Measurements from ENCODE around the gene LCMT1.
"Not testable (repeated sequence)": the region's sequence is repeated elsewhere in the genome, so short reads cannot be mapped to it uniquely, and the experiment has no call there.

LCMT1 gene

GRCh38 chr16:25140459-25140858 lies 28.9 kb downstream of the LCMT1 start:
- Mint-ChIP-seq H3K4me1 (ENCODE audit: low read depth) (no peaks in the 10 kb centered on the region), H3K4me3 (no peak overlapping the region), H3K36me3 (ENCODE audit: low read depth) (peaks cover 93% of the 10 kb centered on the region), H3K27ac (no peak overlapping the region), H3K9me3 (no peaks in the 10 kb centered on the region), H3K27me3 (no peaks in the 10 kb centered on the region)
- intact Hi-C loops (cut with micrococcal nuclease) = no loop called here

- H3K27me3 Mint-ChIP-seq = no peaks in the 10 kb centered on the region
- no peaks in the 10 kb centered on the region for H3K9me3 Mint-ChIP-seq
- intact Hi-C loops (cut with micrococcal nuclease) = no loop called here
- no peaks in the 10 kb centered on the region for H3K4me1 Mint-ChIP-seq (ENCODE audit: low read depth)
- no peak overlapping the region for H3K27ac Mint-ChIP-seq
- H3K36me3 Mint-ChIP-seq (ENCODE audit: low read depth) = peaks cover 93% of the 10 kb centered on the region
- no peak overlapping the region for H3K4me3 Mint-ChIP-seq
These were observed 30.1 kb downstream of the LCMT1 start for GRCh38 chr16:25141648-25142047.

- Mint-ChIP-seq H3K4me1 (ENCODE audit: low read depth) (no peaks in the 10 kb centered on the region), H3K9me3 (no peaks in the 10 kb centered on the region), H3K27me3 (no peaks in the 10 kb centered on the region), H3K4me3 (no peak overlapping the region), H3K36me3 (ENCODE audit: low read depth) (peaks cover 91% of the 10 kb centered on the region), H3K27ac (no peak overlapping the region)
- intact Hi-C loops (cut with micrococcal nuclease) = no loop called here
These were observed 32.4 kb downstream of the LCMT1 start for GRCh38 chr16:25143928-25144327.

- no peaks in the 10 kb centered on the region for H3K4me1 Mint-ChIP-seq (ENCODE audit: low read depth)
- H3K27ac Mint-ChIP-seq = no peak overlapping the region
- H3K4me3 Mint-ChIP-seq = no peak overlapping the region
- peaks cover 78% of the 10 kb centered on the region for H3K36me3 Mint-ChIP-seq (ENCODE audit: low read depth)
- no peaks in the 10 kb centered on the region for H3K9me3 Mint-ChIP-seq
- no peaks in the 10 kb centered on the region for H3K27me3 Mint-ChIP-seq
- intact Hi-C loops (cut with micrococcal nuclease) = no loop called here
These were observed 37.1 kb downstream of the LCMT1 start for GRCh38 chr16:25148568-25149215.

GRCh38 chr16:25151996-25152395 lies 40.5 kb downstream of the LCMT1 start:
- intact Hi-C loops (cut with micrococcal nuclease) = no loop called here
- Mint-ChIP-seq H3K4me3 (no peak overlapping the region), H3K9me3 (no peaks in the 10 kb centered on the region), H3K27ac (no peak overlapping the region), H3K27me3 (no peaks in the 10 kb centered on the region), H3K36me3 (ENCODE audit: low read depth) (peaks cover 77% of the 10 kb centered on the region), H3K4me1 (ENCODE audit: low read depth) (no peaks in the 10 kb centered on the region)

GRCh38 chr16:25155553-25156460 lies 44.3 kb downstream of the LCMT1 start:
- Mint-ChIP-seq H3K4me1 (ENCODE audit: low read depth) (no peaks in the 10 kb centered on the region), H3K9me3 (no peaks in the 10 kb centered on the region), H3K4me3 (no peak overlapping the region), H3K36me3 (ENCODE audit: low read depth) (peaks cover 89% of the 10 kb centered on the region), H3K27me3 (no peaks in the 10 kb centered on the region), H3K27ac (peak overlapping the region; percentile 1)
- intact Hi-C loops (cut with micrococcal nuclease) = no loop called here

GRCh38 chr16:25157271-25157875 lies 45.8 kb downstream of the LCMT1 start:
- no peaks in the 10 kb centered on the region for H3K27me3 Mint-ChIP-seq
- no peak overlapping the region for H3K27ac Mint-ChIP-seq
- intact Hi-C loops (cut with micrococcal nuclease) = no loop called here
- no peaks in the 10 kb centered on the region for H3K4me1 Mint-ChIP-seq (ENCODE audit: low read depth)
- H3K4me3 Mint-ChIP-seq = no peak overlapping the region
- H3K9me3 Mint-ChIP-seq = no peaks in the 10 kb centered on the region
- peaks cover 89% of the 10 kb centered on the region for H3K36me3 Mint-ChIP-seq (ENCODE audit: low read depth)

- Mint-ChIP-seq H3K4me3 (no peak overlapping the region), H3K4me1 (ENCODE audit: low read depth) (no peaks in the 10 kb centered on the region), H3K9me3 (no peaks in the 10 kb centered on the region), H3K27ac (no peak overlapping the region), H3K27me3 (no peaks in the 10 kb centered on the region), H3K36me3 (ENCODE audit: low read depth) (peaks cover 89% of the 10 kb centered on the region)
- intact Hi-C loops (cut with micrococcal nuclease) = no loop called here
These were observed 46.9 kb downstream of the LCMT1 start for GRCh38 chr16:25158401-25158800.

- intact Hi-C loops (cut with micrococcal nuclease) = no loop called here
- no peaks in the 10 kb centered on the region for H3K9me3 Mint-ChIP-seq
- H3K27me3 Mint-ChIP-seq = no peaks in the 10 kb centered on the region
- H3K4me3 Mint-ChIP-seq = no peak overlapping the region
- H3K27ac Mint-ChIP-seq = no peak overlapping the region
- peaks cover 94% of the 10 kb centered on the region for H3K36me3 Mint-ChIP-seq (ENCODE audit: low read depth)
- no peaks in the 10 kb centered on the region for H3K4me1 Mint-ChIP-seq (ENCODE audit: low read depth)
These were observed 50.3 kb downstream of the LCMT1 start for GRCh38 chr16:25161753-25162367.

GRCh38 chr16:25163683-25164082 lies 52.1 kb downstream of the LCMT1 start:
- intact Hi-C loops (cut with micrococcal nuclease) = no loop called here
- peaks cover 84% of the 10 kb centered on the region for H3K36me3 Mint-ChIP-seq (ENCODE audit: low read depth)

GRCh38 chr16:25165284-25165683 lies 53.7 kb downstream of the LCMT1 start:
- no peaks in the 10 kb centered on the region for H3K4me1 Mint-ChIP-seq (ENCODE audit: low read depth)
- H3K27ac Mint-ChIP-seq = no peak overlapping the region
- peaks cover 89% of the 10 kb centered on the region for H3K36me3 Mint-ChIP-seq (ENCODE audit: low read depth)
- no peaks in the 10 kb centered on the region for H3K9me3 Mint-ChIP-seq
- no peak overlapping the region for H3K4me3 Mint-ChIP-seq
- H3K27me3 Mint-ChIP-seq = no peaks in the 10 kb centered on the region
- intact Hi-C loops (cut with micrococcal nuclease) = no loop called here

More at GRCh38 chr16:25163683-25164082, 52.1 kb downstream of the LCMT1 start:
- Mint-ChIP-seq H3K4me1 (ENCODE audit: low read depth) (no peaks in the 10 kb centered on the region), H3K27me3 (no peaks in the 10 kb centered on the region), H3K27ac (no peak overlapping the region), H3K9me3 (no peaks in the 10 kb centered on the region), H3K4me3 (no peak overlapping the region)

- H3K4me3 Mint-ChIP-seq; intact Hi-C loops (cut with micrococcal nuclease); H3K27me3 Mint-ChIP-seq; H3K4me1 Mint-ChIP-seq (ENCODE audit: low read depth); H3K9me3 Mint-ChIP-seq; H3K27ac Mint-ChIP-seq: not testable (repeated sequence)
- H3K36me3 Mint-ChIP-seq (ENCODE audit: low read depth) = peaks cover 87% of the 10 kb centered on the region
These were observed 56.4 kb downstream of the LCMT1 start for GRCh38 chr16:25167920-25168319.

- intact Hi-C loops (cut with micrococcal nuclease) = no loop called here
- H3K4me1 Mint-ChIP-seq (ENCODE audit: low read depth) = no peaks in the 10 kb centered on the region
- H3K4me3 Mint-ChIP-seq = no peak overlapping the region
- H3K36me3 Mint-ChIP-seq (ENCODE audit: low read depth) = peaks cover 79% of the 10 kb centered on the region
- H3K27me3 Mint-ChIP-seq = no peaks in the 10 kb centered on the region
- no peak overlapping the region for H3K27ac Mint-ChIP-seq
- no peaks in the 10 kb centered on the region for H3K9me3 Mint-ChIP-seq
These were observed 59.8 kb downstream of the LCMT1 start for GRCh38 chr16:25171390-25171789.

GRCh38 chr16:25172831-25173230 lies 61.3 kb downstream of the LCMT1 start:
- Mint-ChIP-seq H3K9me3 (no peaks in the 10 kb centered on the region), H3K27me3 (no peaks in the 10 kb centered on the region), H3K4me3 (no peak overlapping the region), H3K4me1 (ENCODE audit: low read depth) (no peaks in the 10 kb centered on the region), H3K36me3 (ENCODE audit: low read depth) (peaks cover 72% of the 10 kb centered on the region), H3K27ac (no peak overlapping the region)
- intact Hi-C loops (cut with micrococcal nuclease) = no loop called here
